Upper lobe of left lung (tissue), 6 donors: ENCODE measurements around the gene AKIRIN1. TPM values are rescaled to one million over a fixed set of nuclear protein-coding genes. Genes with fewer than 3 reads are reported as not detected.

Source experiments
- ATAC-seq, 2 donors: fragments of 200-7000 bp; cut with Tn5 transposase; one replicate each; pipeline ENCODE4 v1.9.1; 2022; ENCODE audit warnings: mild to moderate bottlenecking in 2 of 2, moderate library complexity in 2 of 2; ENCODE audit not compliant: low FRiP score in 2 of 2
- DNase-seq, 2 donors: peaks; one replicate each; pipeline ENCODE4 v3.0.0-alpha.2; 2019 to 2020
- H3K27ac ChIP-seq, 4 donors: fragments of 200-600 bp; sonication (generic); one replicate each; pipeline ENCODE4 v1.5.1; 2016 to 2019
- H3K27me3 ChIP-seq, 4 donors: fragments of 200-600 bp; sonication (generic); one replicate each; pipeline ENCODE4 v1.5.1; 2017 to 2019
- H3K36me3 ChIP-seq, 4 donors: fragments of 200-600 bp; sonication (generic); one replicate each; pipeline ENCODE4 v1.5.1; 2016 to 2019
- H3K4me1 ChIP-seq, 4 donors: fragments of 200-600 bp; sonication (generic); one replicate each; pipeline ENCODE4 v1.5.1; 2018 to 2019
- H3K4me3 ChIP-seq, 4 donors: fragments of 200-600 bp; sonication (generic); one replicate each; pipeline ENCODE4 v1.5.1; 2017 to 2019; ENCODE audit warnings: mild to moderate bottlenecking in 2 of 4, moderate library complexity in 1 of 4
- H3K9me3 ChIP-seq, 4 donors: fragments of 200-600 bp; sonication (generic); one replicate each; pipeline ENCODE4 v1.5.1; 2018 to 2019
- CTCF ChIP-seq, 6 experiments: fragments of 450-650 bp in 4 of 6; fragments of 200-600 bp in 2 of 6; sonication (generic) in 2 of 6; IDR thresholded peaks; one replicate each; pipeline ENCODE4 v1.5.1; 2016 to 2019; ENCODE audit warnings: antibody characterized with exemption in 6 of 6
- EP300 ChIP-seq, 4 donors: sonication (generic); formaldehyde crosslinking; IDR thresholded peaks; one replicate each; pipeline ENCODE4 v1.5.1; 2017; ENCODE audit warnings: antibody characterized with exemption in 4 of 4, control low read depth in 2 of 4
- POLR2A ChIP-seq, 4 donors: fragments of 450-650 bp; IDR thresholded peaks; one replicate each; pipeline ENCODE4 v1.5.1; 2016 to 2017; ENCODE audit warnings: antibody characterized with exemption in 4 of 4, mild to moderate bottlenecking in 2 of 4
- POLR2AphosphoS5 ChIP-seq, 2 donors: sonication (generic); formaldehyde crosslinking; IDR thresholded peaks; one replicate each; pipeline ENCODE4 v1.5.1; 2017; ENCODE audit warnings: antibody characterized with exemption in 2 of 2
- WGBS, 2 donors: methylation state at CpG; one replicate each; pipeline ENCODE4 v1.1.5; 2017 to 2018; 5-methylcytosine and 5-hydroxymethylcytosine counted together
- total RNA-seq, 6 donors: library from RNA; depleted of rRNA in 4 of 6; stranded (reverse); fragments of >200 nt in 4 of 6; gene quantifications; one replicate each; pipeline versions ENCODE4 v1.1.0 to v1.2.1, GENCODE V29; 2016 to 2021
- donor health status: DM: no; HTN: no; CAD: no; lungs with moderate emphysema.
- donor health status: DM: no; HTN: yes; CAD: no; lungs with severe emphysema.

The AKIRIN1 gene
- 10 to 100 TPM; 10.5 to 50.6 (median 37.8) TPM for total RNA-seq

- Histone ChIP-seq H3K4me3 (peak within 1 kb of the TSS; percentile 82 to 99 (median 95)), H3K4me1 (peaks cover 19 to 28% (median 21%) of the 10 kb centered on the region in 4 donors), H3K36me3 (peaks cover 0 to 12% (median 2%) of the 10 kb centered on the region in 4 donors), H3K27me3 (no peaks in the 10 kb centered on the region), H3K9me3 (no peaks in the 10 kb centered on the region), H3K27ac (peak within 1 kb of the TSS; percentile 93 to 98 (median 96))
- 3 to 5% methylated on average over 5 to 18 of the region's 76 CpGs for WGBS, 2 donors
- peak; percentile 95 to 97 for TF ChIP-seq POLR2AphosphoS5 (IDR thresholded peaks at IDR 0.05)
- TF ChIP-seq CTCF (IDR thresholded peaks at IDR 0.05) = peak in 5 of 6 experiments; percentile 29 to 61 (median 53)
- TF ChIP-seq POLR2A (IDR thresholded peaks at IDR 0.05) = peak in 3 of 4 donors; percentile 87 to 98 (median 94)
- TF ChIP-seq EP300 (IDR thresholded peaks at IDR 0.05) = no peak
- DNase-seq (peak; percentile 99 to 100), ATAC-seq (peak; percentile 99 to 100)
Measured at GRCh38 chr1:38990738-38991637, at the start of gene AKIRIN1. TSS of gene AKIRIN1 (plus strand) at chr1:38991276. CDS start at chr1:38991381, 105 bp downstream.

GRCh38 chr1:38941527-38942019, 49.5 kb upstream of the AKIRIN1 start, which contains the start of gene RHBDL2:
TSS of gene RHBDL2 (minus strand) at chr1:38941830. CDS start at chr1:38919212, 22,618 bp downstream.
- Histone ChIP-seq H3K27ac (peak within 1 kb of the TSS; percentile 5 to 71 (median 24)), H3K9me3 (no peaks in the 10 kb centered on the region), H3K36me3 (no peaks in the 10 kb centered on the region), H3K4me3 (peak within 1 kb of the TSS; percentile 35 to 59 (median 47)), H3K27me3 (no peaks in the 10 kb centered on the region), H3K4me1 (peaks cover 0 to 9% (median 3%) of the 10 kb centered on the region in 4 donors)
- DNase-seq (peak; percentile 78 to 80), ATAC-seq (peak; percentile 87 to 89)
- WGBS, 2 donors = 26 to 40% methylated on average over 13 to 14 of the region's 14 CpGs
- TF ChIP-seq POLR2A (IDR thresholded peaks at IDR 0.05) (peak in 1 of 4 donors; percentile 10), CTCF (IDR thresholded peaks at IDR 0.05) (no peak)

GRCh38 chr1:38942664-38943428, 48.2 kb upstream of the AKIRIN1 start:
- WGBS, 2 donors = 93 to 95% methylated on average over 10 of the region's 10 CpGs
- Histone ChIP-seq H3K27ac (no peak overlapping the region), H3K27me3 (no peaks in the 10 kb centered on the region), H3K9me3 (no peaks in the 10 kb centered on the region), H3K4me3 (no peak overlapping the region), H3K4me1 (peaks cover 0 to 9% (median 3%) of the 10 kb centered on the region in 4 donors), H3K36me3 (no peaks in the 10 kb centered on the region)
- no peak for TF ChIP-seq EP300 (IDR thresholded peaks at IDR 0.05)
- no peak for ATAC-seq
- no peak for DNase-seq

- no peaks in the 10 kb centered on the region for H3K36me3 ChIP-seq
Measured at GRCh38 chr1:38944547-38944946, 46.5 kb upstream of the AKIRIN1 start.

More at GRCh38 chr1:38944547-38944946, 46.5 kb upstream of the AKIRIN1 start:
- no peak overlapping the region for H3K4me3 ChIP-seq
- H3K27me3 ChIP-seq = no peaks in the 10 kb centered on the region
- no peak for ATAC-seq
- no peak overlapping the region for H3K27ac ChIP-seq
- no peak for TF ChIP-seq POLR2AphosphoS5 (IDR thresholded peaks at IDR 0.05)
- no peak for TF ChIP-seq CTCF (IDR thresholded peaks at IDR 0.05)
- no peak for TF ChIP-seq EP300 (IDR thresholded peaks at IDR 0.05)
- no peak for TF ChIP-seq POLR2A (IDR thresholded peaks at IDR 0.05)
- peaks cover 0 to 9% (median 3%) of the 10 kb centered on the region in 4 donors for H3K4me1 ChIP-seq
- no peaks in the 10 kb centered on the region for H3K9me3 ChIP-seq
- 94 to 96% methylated on average over 4 of the region's 4 CpGs for WGBS, 2 donors
- no peak for DNase-seq
